ENCODE measurements around the gene MMP19. TPM values are rescaled to one million over a fixed set of nuclear protein-coding genes. Genes with fewer than 3 reads are reported as not detected.

MMP19 gene
- total and polyA plus RNA-seq, 2 of the 4 experiments (the other 2 are of a cell fraction): 9.9 to 34.7 TPM

DNA sequence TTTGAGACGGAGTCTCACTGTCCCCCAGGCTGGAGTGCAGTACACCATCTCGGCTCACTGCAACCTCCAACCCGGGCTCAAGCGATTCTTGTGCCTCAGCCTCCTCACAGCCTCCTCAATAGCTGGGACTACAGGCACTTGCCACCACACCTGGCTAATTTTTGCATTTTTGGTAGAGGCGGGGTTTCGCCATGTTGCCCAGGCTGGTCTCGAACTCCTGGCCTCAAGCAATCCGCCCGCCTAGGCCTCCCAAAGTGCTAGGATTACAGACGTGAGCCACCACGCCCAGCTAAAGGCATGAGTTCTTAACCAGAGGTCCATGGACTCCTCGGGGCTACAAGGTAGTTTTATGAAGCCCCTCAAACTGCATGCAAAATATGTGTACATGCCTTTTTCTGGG lies 27.3 kb downstream of the MMP19 start:
- ATAC-seq (ENCODE audit: low read depth): no peak
- Histone ChIP-seq H4K8ac (ENCODE audit: low read depth in 2 of 2, low read length in 2 of 2) (no peak overlapping the region), H3K36me3 (ENCODE audit: control insufficient read depth, insufficient read depth, low read length) (peaks cover 12% of the 10 kb centered on the region), H3K27me3 (ENCODE audit: control insufficient read depth, insufficient read depth, low read length) (no peaks in the 10 kb centered on the region), H4K20me1 (ENCODE audit: insufficient read depth, low read length) (peaks cover 47% of the 10 kb centered on the region), H3K4me1 (ENCODE audit: control insufficient read depth, insufficient read depth, low read length) (peaks cover 7% of the 10 kb centered on the region), H3K4me2 (ENCODE audit: low read depth, low read length) (peak overlapping the region; percentile 42; the same call in 1 of the 2 replicates), H3K27ac (ENCODE audit: insufficient read depth, low read length) (no peak overlapping the region), H3K9ac (ENCODE audit: low read depth, low read length) (no peak overlapping the region; the same call in 1 of the 2 replicates), H2BK15ac (ENCODE audit: low read depth, low read length) (no peak overlapping the region), H2BK20ac (ENCODE audit: low read depth, low read length) (no peak overlapping the region), H4K91ac (ENCODE audit: insufficient read depth, low read depth, low read length) (no peak overlapping the region), H3K9me1 (ENCODE audit: insufficient read depth, low read length) (peaks cover 8% of the 10 kb centered on the region), H3K23ac (ENCODE audit: low read depth, low read length) (peak overlapping the region; percentile 38; the same call in 1 of the 2 replicates), H3K14ac (replicated peaks; ENCODE audit: low read depth, low read length) (no peak overlapping the region), H4K5ac (ENCODE audit: low read depth, low read length) (no peak overlapping the region), H2BK5ac (ENCODE audit: low read depth, low read length, poor library complexity, severe bottlenecking) (no peak overlapping the region), H3K9me3 (ENCODE audit: control insufficient read depth, insufficient read depth, low read length) (no peaks in the 10 kb centered on the region), H2BK120ac (ENCODE audit: low read depth, low read length) (no peak overlapping the region), H3K18ac (ENCODE audit: low read depth, low read length) (no peak overlapping the region), H3K56ac (ENCODE audit: extremely low read depth, insufficient read depth, low read length) (no peak overlapping the region), H2AK5ac (ENCODE audit: low read depth, low read length) (no peak overlapping the region), H3K79me1 (ENCODE audit: low read depth in 1 of 2, low read length in 2 of 2) (peaks cover 16 to 49% of the 10 kb centered on the region in 2 experiments; a peak in 3 of 4 replicates), H2AFZ (replicated peaks; ENCODE audit: low read length, poor library complexity) (no peak overlapping the region), H3K4me3 (ENCODE audit: insufficient read depth, low read depth, low read length) (no peak overlapping the region), H3K4ac (ENCODE audit: low read depth, low read length) (no peak overlapping the region), H2AK9ac (replicated peaks; ENCODE audit: low read depth, low read length, poor library complexity) (no peak overlapping the region)
- TF ChIP-seq, protein P1, sequence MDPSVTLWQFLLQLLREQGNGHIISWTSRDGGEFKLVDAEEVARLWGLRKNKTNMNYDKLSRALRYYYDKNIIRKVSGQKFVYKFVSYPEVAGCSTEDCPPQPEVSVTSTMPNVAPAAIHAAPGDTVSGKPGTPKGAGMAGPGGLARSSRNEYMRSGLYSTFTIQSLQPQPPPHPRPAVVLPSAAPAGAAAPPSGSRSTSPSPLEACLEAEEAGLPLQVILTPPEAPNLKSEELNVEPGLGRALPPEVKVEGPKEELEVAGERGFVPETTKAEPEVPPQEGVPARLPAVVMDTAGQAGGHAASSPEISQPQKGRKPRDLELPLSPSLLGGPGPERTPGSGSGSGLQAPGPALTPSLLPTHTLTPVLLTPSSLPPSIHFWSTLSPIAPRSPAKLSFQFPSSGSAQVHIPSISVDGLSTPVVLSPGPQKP (IDR thresholded peaks at IDR 0.05; ENCODE audit: borderline replicate concordance, low read depth, low read length): no peak
- TF ChIP-seq BHLHE40 (IDR thresholded peaks at IDR 0.05; ENCODE audit: low read depth, low read length) (no peak), POLR2A (IDR thresholded peaks at IDR 0.05; ENCODE audit: low read depth, low read length) (no peak), MAFK (IDR thresholded peaks at IDR 0.05; ENCODE audit: low read depth, low read length) (no peak), RFX5 (IDR thresholded peaks at IDR 0.05; ENCODE audit: low read depth, low read length) (no peak), SMC3 (IDR thresholded peaks at IDR 0.05; ENCODE audit: low read depth, low read length) (no peak), MXI1 (IDR thresholded peaks at IDR 0.05; ENCODE audit: borderline replicate concordance, low read depth, low read length) (no peak), MAZ (IDR thresholded peaks at IDR 0.05; ENCODE audit: borderline replicate concordance, low read depth, low read length) (no peak), FOS (IDR thresholded peaks at IDR 0.05; ENCODE audit: low read depth, low read length) (no peak), RAD21 (IDR thresholded peaks at IDR 0.05; ENCODE audit: low read length) (no peak), NFE2L2 (IDR thresholded peaks at IDR 0.05; ENCODE audit: low read depth, low read length) (no peak), RCOR1 (IDR thresholded peaks at IDR 0.05; ENCODE audit: insufficient replicate concordance, low read length) (no peak), CHD1 (IDR thresholded peaks at IDR 0.05; ENCODE audit: low read depth, low read length) (no peak), CEBPB (IDR thresholded peaks at IDR 0.05; ENCODE audit: low read depth, low read length) (no peak)
- TF ChIP-seq, protein P2, sequence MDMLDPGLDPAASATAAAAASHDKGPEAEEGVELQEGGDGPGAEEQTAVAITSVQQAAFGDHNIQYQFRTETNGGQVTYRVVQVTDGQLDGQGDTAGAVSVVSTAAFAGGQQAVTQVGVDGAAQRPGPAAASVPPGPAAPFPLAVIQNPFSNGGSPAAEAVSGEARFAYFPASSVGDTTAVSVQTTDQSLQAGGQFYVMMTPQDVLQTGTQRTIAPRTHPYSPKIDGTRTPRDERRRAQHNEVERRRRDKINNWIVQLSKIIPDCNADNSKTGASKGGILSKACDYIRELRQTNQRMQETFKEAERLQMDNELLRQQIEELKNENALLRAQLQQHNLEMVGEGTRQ (IDR thresholded peaks at IDR 0.05; ENCODE audit: low read depth, low read length): no peak
- TF ChIP-seq, protein P3, sequence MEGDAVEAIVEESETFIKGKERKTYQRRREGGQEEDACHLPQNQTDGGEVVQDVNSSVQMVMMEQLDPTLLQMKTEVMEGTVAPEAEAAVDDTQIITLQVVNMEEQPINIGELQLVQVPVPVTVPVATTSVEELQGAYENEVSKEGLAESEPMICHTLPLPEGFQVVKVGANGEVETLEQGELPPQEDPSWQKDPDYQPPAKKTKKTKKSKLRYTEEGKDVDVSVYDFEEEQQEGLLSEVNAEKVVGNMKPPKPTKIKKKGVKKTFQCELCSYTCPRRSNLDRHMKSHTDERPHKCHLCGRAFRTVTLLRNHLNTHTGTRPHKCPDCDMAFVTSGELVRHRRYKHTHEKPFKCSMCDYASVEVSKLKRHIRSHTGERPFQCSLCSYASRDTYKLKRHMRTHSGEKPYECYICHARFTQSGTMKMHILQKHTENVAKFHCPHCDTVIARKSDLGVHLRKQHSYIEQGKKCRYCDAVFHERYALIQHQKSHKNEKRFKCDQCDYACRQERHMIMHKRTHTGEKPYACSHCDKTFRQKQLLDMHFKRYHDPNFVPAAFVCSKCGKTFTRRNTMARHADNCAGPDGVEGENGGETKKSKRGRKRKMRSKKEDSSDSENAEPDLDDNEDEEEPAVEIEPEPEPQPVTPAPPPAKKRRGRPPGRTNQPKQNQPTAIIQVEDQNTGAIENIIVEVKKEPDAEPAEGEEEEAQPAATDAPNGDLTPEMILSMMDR (conservative IDR thresholded peaks at IDR 0.05; ENCODE audit: low read depth, low read length): no peak
- BruUV-seq (replicated peaks): no TSS peak
- ChIA-PET CTCF (no interaction called here), POLR2A (ENCODE audit: unreplicated experiment) (no interaction called here)
- intact Hi-C loops (cut with micrococcal nuclease) (loop anchor here (5.0 to 10.0 kb wide), 4 partner anchors 73 to 292 kb away; partner anchors contain the start of genes DGKA, GDF11 and RPS26), in situ Hi-C loops (cut with MboI; ENCODE audit: low sequenced_read_pairs) (loop anchor here (10.0 kb wide), 1 partner anchor 129 kb away; no protein-coding TSS in a partner anchor), dilution Hi-C loops (cut with HindIII; ENCODE audit: low sequenced_read_pairs, unreplicated experiment) (no loop called here)
- 90% methylated on average over 9 of the region's 12 CpGs; no CpG with 5 or more reads in 1 of the 2 experiments for WGBS, 2 experiments (ENCODE audit: extremely low coverage in 2 of 2, insufficient read length in 1 of 2)
- no peak for DNase-seq
